Omental fat pad (tissue), 4 donors: ENCODE measurements around the gene ZNF862. TPM values are rescaled to one million over a fixed set of nuclear protein-coding genes. Genes with fewer than 3 reads are reported as not detected.

ENCODE experiments used
- ATAC-seq: fragments of 150-250 bp; one replicate; pipeline ENCODE4 v1.9.1; 2016; ENCODE audit warnings: mild to moderate bottlenecking, moderate library complexity; ENCODE audit not compliant: low FRiP score
- DNase-seq: peaks from one replicate; pipeline ENCODE4 v3.0.0-alpha.2; 2019; ENCODE audit warnings: low spot score
- total RNA-seq, 4 donors: library from RNA; depleted of rRNA; stranded (reverse); fragments of >200 nt; gene quantifications; one replicate each; pipeline ENCODE4 v1.1.0, GENCODE V29; 2016
- TF ChIP-seq, protein P1 (sequence below), 3 donors: fragments of 450-650 bp; IDR thresholded peaks; one replicate each; pipeline ENCODE4 v1.5.1; 2016 to 2017; ENCODE audit warnings: antibody characterized with exemption in 3 of 3, mild to moderate bottlenecking in 3 of 3, moderate library complexity in 2 of 3

The ZNF862 gene
- total RNA-seq, 4 donors from 2014 or later: 4.4 to 20.6 (median 10.4) TPM

DNA sequence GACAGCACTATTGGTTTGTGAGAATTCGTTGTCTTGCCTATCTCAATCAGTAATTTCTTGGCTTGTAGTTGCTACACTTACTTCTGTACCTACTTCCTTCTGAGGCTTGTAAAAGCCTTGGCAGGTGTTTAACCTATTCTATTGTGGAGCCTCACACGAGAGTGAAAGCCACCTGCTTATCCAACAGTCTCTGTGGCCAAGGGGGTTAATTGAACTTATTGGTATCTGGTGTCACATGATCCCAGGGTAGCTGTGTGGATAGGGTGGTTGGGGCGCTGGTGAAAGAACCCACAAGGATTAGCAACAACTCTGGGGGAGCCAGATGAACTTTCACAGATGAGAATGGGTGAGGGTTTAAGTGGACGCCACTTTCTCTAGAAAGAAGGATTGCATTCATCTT is 21.7 kb downstream of the ZNF862 start:
- DNase-seq: peak; percentile 11
- TF ChIP-seq, protein P1, sequence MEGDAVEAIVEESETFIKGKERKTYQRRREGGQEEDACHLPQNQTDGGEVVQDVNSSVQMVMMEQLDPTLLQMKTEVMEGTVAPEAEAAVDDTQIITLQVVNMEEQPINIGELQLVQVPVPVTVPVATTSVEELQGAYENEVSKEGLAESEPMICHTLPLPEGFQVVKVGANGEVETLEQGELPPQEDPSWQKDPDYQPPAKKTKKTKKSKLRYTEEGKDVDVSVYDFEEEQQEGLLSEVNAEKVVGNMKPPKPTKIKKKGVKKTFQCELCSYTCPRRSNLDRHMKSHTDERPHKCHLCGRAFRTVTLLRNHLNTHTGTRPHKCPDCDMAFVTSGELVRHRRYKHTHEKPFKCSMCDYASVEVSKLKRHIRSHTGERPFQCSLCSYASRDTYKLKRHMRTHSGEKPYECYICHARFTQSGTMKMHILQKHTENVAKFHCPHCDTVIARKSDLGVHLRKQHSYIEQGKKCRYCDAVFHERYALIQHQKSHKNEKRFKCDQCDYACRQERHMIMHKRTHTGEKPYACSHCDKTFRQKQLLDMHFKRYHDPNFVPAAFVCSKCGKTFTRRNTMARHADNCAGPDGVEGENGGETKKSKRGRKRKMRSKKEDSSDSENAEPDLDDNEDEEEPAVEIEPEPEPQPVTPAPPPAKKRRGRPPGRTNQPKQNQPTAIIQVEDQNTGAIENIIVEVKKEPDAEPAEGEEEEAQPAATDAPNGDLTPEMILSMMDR (IDR thresholded peaks at IDR 0.05): no peak
- ATAC-seq: no peak

- TF ChIP-seq, protein P1 (IDR thresholded peaks at IDR 0.05): no peak
- ATAC-seq (no peak), DNase-seq (peak; percentile 17)
Observed at GRCh38 chr7:149860821-149861727, 22.9 kb downstream of the ZNF862 start.

GRCh38 chr7:149861728-149862045 is 23.5 kb downstream of the ZNF862 start:
- TF ChIP-seq, protein P1 (IDR thresholded peaks at IDR 0.05): no peak
- no peak for ATAC-seq
- DNase-seq: no peak

DNA sequence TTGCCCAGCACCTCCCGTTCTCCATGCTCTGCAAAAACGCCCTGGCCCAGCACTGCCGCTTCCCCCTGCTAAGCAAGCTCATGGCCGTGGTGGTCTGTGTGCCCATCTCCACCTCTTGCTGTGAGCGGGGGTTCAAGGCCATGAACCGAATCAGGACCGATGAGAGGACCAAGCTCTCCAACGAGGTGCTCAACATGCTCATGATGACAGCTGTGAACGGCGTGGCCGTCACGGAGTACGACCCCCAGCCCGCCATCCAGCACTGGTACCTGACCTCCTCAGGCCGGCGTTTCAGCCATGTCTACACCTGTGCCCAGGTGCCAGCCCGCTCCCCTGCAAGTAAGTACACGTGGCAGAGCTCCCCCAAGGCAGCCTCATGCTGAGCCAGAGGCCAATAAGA is 24.0 kb downstream of the ZNF862 start:
- ATAC-seq: no peak
- TF ChIP-seq, protein P1 (IDR thresholded peaks at IDR 0.05): no peak
- DNase-seq: peak; percentile 14

- DNase-seq: no peak
- TF ChIP-seq, protein P1 (IDR thresholded peaks at IDR 0.05): no peak
- no peak for ATAC-seq
Observed at GRCh38 chr7:149863500-149863899, 25.3 kb downstream of the ZNF862 start.

DNA sequence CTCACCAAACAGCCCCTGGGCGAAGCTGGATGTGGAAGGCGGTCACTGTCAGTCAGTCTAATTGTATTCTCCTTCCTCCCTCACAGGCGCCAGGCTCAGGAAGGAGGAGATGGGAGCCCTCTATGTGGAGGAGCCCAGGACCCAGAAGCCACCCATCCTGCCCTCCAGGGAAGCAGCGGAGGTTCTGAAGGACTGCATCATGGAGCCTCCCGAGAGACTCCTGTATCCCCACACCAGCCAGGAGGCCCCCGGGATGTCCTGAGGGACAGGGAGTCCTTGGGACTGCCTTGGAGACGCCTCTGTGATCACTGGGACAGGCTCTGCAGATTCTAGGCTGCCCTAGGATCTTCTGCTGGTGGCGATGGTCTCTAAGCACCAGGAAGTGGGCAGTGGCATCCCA is 25.8 kb downstream of the ZNF862 start:
- ATAC-seq (no peak), DNase-seq (no peak)
- TF ChIP-seq, protein P1 (IDR thresholded peaks at IDR 0.05): no peak

GRCh38 chr7:149864751-149865150 is 26.6 kb downstream of the ZNF862 start:
- DNase-seq: no peak
- TF ChIP-seq, protein P1 (IDR thresholded peaks at IDR 0.05): no peak
- ATAC-seq: no peak
